NOMO-1 treated with dmso at 0.1 percent for 144 hours (cell line): ENCODE data around the gene TMEM108.

Experiments
- DNase-seq: peaks from one replicate; lab custom pipeline; 2025; ENCODE audit not compliant: unreplicated experiment; lab: John Stamatoyannopoulos, UW

Gene TMEM108

DNA sequence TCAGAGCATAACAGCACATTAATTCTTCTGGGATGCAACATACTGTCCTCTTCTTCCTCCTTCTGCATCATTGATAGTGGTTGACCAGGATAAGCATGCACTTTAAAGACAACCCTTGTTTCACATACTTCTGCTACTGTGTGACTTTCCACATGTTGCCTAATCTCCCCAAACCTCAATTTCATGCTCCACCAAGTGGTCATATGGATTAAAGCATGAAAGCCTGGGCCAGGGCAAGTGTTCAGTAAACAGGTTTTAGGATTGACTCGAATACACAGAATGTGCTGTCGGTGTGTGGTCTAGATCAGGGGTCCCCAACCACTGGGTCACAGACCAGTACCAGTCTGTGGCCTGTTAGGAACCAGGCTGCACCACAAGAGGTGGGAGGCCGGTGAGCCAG, 339.2 kb downstream of the TMEM108 start:
- DNase-seq: peak; percentile 11

DNA sequence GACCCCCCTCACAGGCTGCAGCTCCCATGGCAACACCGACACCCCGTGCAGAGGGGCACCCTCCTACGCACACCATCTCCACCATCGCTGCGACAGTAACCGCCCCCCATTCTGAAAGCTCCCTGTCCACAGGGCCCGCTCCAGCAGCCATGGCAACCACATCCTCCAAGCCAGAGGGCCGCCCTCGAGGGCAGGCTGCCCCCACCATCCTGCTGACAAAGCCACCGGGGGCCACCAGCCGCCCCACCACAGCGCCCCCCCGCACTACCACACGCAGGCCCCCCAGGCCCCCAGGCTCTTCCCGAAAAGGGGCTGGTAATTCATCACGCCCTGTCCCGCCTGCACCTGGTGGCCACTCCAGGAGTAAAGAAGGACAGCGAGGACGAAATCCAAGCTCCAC, 341.7 kb downstream of the TMEM108 start:
- no peak for DNase-seq

DNA sequence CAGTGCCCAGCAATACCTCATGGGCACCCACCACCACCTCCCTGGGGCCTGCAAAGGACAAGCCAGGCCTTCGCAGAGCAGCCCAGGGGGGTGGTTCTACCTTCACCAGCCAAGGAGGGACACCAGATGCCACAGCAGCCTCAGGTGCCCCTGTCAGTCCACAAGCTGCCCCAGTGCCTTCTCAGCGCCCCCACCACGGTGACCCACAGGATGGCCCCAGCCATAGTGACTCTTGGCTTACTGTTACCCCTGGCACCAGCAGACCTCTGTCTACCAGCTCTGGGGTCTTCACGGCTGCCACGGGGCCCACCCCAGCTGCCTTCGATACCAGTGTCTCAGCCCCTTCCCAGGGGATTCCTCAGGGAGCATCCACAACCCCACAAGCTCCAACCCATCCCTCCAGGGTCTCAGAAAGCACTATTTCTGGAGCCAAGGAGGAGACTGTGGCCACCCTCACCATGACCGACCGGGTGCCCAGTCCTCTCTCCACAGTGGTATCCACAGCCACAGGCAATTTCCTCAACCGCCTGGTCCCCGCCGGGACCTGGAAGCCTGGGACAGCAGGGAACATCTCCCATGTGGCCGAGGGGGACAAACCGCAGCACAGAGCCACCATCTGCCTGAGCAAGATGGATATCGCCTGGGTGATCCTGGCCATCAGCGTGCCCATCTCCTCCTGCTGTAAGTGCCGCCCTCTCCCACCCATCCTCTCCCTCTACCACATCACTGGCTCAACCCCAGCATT, 342.5 kb downstream of the TMEM108 start:
- no peak for DNase-seq

DNA sequence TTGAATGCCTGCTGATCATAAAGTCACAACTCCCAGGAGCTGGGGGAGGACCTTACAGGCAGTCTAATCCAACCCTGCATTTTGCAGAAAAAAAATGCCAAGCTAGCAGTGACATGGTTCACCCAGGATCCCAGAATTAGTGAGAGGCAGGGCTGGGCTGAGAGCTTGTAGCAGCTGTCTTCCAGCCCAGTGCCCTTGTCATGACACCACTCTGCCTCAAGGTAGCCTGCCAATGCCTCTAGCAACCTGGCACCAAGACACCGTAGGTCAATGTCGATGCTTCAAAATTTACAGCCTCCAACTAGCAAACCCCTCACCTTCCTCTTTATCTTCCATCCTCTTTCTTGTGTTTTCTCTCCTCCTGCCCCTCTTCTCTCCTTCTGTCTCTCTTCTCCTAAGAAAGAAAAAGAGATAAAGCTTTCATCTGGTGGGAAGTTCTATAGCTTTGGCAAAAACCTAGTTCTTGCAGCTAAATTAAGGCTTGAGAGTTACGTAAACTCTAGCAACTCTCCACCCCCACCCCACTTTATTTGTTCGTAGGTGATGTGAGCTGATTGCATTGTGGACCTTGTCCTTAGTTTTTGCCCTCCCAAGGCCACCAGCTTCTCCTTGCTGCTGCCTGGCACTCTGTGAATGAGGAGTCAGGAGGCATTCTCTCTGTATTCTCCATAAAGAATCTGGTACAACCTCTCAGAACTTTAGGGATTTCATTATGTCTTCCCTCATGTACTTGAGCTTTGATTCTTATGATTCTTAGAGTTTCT, 343.3 kb downstream of the TMEM108 start:
- DNase-seq: no peak

DNA sequence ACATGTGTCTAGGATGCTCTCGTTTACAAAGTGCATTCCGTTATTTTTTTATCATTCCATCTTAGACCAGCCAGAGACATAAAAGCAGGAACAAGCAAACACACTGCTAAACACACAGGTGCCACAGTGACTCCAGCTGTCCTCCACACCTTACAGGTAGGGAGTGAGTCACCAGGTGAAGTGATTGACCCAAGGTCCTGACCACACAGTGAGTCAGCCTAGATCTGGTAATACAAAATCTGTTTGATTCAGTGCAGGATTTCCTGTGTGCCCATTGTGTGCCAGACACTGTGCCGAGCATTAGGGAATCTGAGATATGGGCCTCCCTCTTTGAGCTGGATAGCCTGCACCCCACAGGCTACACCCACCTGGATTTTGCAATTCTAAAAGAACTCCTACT, 345.0 kb downstream of the TMEM108 start:
- no peak for DNase-seq

DNA sequence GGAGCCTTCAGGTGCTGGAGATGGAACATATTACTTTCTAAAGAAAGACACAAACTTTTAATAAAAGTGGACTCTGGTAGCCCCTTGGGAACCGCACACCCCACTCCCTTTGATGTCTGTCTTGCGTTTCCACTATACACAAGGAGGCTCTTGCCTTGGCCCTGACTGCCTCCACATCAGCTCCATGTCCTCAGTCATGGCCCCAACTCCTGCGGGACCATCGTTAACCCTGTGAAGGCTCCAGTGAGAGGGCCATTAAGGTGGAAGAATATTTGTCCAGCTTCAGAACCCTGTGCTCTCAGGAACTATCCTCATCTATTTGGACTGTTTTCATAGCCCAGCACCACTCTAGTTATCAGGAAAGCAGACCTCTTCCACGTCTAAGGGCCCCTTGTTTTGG, 345.6 kb downstream of the TMEM108 start:
- DNase-seq: no peak

DNA sequence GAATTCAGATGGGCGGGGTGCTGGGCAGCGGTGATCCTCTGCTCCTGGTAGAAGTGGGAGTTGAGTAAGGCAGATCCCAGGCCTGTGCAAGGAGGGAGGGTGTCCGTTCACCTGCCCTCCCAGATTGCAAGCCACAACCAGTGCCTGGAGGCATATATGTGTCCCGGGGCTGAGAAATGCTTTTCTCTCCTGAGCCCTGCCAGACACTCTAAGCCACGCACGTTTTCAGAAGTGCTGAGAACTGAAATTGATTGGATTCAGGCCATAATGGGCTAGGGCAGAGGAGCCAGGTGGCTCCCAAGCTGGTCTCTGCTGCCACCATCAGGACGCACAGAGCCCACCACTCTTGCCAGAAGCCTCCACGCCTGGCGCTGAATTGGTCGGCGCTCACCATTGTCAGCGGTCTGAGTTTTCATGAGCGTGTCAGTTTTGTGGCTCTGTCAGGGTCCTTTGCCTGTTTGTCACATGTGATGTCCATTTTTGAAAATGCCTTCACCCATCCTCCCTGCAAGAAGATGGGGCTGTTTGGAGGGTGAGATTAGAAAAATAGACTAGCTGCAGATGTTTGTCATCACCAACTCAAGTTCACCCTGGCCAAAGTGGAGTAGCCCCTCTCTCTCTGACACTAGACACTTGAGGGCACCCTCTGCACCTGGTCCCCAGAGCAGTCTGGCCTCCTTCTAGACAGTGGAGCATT, 346.3 kb downstream of the TMEM108 start:
- peak; percentile 32 for DNase-seq

DNA sequence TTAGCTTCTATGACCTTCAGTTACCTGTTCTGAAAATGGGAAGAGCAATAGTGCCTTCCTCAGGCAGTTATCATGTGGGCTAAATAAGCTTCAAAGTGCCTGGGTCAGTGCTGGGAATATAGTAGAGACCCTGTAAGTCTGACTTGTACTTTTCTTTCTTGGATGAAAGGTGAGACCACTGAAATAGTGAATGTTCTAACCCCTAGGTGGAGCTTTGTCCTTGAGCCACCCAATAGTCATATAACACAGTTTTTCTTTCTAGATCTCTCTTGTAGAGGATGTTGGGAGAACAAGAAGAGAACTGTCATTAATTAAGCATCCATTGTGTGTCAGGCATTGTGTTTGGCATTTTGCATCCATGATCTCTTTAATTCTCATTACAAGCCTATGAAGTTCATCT, 348.7 kb downstream of the TMEM108 start:
- DNase-seq: no peak

DNA sequence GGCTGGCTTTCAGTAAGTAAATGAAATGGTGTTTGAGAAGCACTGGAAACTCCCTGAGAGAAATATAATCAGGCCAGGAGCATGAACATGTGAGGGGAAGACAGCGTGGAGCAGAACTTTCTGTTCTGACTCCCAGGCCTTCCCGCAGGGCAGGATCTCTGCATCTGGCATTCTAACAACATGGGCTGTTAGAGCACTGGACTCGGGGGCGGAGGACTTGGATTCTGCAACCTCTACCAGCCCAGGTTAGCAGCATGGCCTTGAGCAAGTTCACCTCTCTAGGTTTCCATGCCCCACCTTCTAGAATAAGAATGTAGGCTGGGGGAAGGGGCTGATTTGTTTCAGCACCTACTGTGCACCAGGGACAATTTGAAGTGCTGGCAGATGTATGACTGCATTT, 349.1 kb downstream of the TMEM108 start:
- no peak for DNase-seq

DNA sequence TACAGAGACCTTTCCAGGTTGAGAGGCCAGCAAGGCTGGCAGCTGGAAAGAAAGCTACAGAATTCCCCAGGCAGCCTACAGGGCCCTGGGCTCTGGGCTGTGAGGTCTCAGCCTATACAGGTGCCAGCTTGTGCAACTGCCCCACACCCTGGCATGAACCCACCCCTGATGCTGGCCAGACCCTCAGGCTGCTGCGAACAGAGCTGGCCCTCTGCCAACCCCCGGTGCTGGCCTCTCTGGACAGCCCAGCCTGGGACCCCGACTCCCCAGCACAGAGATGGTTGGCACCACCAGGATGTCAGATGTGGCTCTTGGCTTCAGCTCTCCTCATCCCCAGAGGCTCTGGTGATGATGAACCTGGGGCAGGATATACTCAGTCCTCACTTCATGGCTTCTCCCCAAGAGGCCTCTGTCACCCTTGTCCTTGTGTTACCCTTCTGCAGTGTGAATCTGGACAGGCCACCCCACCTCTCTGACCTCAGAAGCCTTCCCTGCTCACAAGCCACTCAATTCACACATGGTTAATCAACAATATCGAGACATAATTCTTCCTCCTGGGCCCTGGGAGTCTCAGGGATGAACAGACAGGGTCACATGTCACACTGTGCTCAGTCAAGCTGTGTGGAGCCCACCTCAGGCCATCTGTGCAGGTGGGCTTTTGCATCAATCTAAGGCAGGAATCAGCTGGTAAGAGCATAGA, 350.7 kb downstream of the TMEM108 start:
- DNase-seq: no peak

DNA sequence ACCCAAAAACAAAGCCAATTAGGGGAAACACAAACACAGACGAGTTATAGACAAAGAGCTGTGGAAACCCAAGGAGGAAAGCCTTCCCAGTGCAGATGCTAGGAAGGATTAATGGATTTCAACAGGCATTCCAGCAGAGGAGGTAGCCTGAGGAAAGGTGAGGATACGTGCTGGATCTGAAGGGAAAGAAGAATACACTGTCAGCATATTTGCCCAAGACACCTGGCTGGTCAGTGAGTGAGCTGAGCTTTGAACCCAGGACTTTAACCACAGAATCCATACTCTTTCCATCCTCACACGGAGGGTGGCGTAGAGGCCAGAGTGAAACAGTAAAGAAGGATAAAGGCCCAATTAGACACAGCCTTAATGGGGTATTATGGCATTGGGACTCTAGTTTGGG, 352.5 kb downstream of the TMEM108 start:
- no peak for DNase-seq

DNA sequence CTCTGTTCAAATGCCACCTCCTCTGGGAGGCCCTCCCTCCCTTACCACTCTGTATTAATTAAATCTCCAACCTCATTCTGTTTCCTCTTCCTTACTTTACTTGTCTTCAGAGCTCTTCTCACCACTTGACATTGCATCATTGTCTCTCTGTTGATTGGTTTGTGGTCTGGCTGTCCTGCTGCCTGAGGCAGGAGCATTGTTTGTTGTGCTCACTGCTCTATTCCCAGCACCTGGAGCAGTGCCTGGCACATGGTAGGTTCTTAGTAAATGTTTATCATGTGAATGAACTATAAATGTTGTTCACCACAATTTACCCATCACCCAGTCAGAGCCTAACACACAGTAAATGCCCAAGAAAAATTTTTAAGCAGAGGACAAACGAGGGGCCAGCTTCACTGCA, 355.0 kb downstream of the TMEM108 start:
- DNase-seq: peak; percentile 6

DNA sequence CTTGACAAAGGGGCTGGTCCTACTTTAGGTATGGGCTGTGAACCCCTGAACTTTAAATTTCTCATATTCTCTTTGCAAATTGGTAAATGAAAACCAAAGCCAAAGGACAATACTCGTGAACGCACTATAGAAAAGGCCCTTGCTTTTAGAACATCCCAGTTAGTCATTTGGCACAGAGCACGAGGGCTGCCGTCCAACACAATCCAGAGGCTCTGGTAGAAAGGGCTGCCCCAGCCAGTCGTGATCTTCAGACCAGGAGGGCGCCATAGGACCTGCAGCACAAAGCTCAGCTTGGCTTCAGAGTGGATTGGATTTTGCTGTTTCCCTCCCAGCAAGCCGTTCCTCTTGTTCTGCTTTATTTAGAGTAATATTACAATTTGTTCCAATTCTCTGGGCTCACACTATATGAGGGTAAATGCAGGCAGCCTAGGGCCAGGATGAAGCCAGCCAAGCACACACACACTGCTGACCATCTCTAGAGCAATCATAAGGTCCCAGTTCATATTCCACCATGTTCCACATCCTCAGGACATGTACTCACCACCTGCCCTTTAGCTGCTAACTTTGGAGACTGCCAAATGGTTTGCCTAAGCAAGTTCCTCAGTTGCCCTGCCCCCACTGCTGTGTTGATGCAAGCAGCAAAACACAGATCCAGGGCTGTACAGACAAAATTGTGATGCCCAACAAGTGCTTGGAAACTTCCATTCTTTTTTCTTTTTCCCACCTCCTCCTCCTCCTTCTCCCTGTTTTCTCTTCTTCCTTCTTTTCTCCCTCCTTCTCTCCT, 355.7 kb downstream of the TMEM108 start:
- DNase-seq: no peak

DNA sequence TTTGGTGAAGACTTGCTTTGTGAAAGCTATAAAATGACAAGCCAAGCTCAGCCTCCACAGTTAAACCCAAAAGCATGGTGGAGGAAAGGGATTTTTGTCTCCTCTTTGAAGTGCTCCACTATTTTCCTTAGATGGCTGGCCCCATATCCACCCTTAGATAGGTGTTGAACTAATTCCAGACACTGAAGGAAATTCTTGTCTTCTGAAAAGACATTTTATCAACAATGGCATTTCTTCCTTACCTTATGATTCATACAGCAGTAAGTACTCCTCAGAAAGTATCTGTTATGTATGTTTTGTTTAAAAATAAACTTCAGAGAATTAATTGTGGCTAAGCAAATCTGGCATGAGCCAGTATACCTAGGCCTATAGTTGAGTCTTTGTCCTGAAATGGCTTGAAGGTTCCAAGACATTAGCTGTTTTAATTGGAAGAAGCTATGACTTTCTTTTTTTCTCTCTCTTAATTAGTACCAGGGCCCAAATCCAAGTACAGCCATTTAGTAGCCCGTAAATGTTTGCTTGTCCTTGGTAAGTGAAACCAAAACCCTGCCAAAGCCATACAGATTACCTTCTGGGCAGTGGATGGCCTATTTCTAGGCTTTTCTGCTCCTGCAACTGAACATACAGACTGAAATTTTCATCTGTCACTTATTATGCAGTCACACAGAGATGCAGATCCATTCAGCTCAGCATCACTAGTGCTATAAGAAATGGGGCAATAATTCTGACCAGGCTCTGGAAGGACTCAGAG, 356.5 kb downstream of the TMEM108 start:
- no peak for DNase-seq

DNA sequence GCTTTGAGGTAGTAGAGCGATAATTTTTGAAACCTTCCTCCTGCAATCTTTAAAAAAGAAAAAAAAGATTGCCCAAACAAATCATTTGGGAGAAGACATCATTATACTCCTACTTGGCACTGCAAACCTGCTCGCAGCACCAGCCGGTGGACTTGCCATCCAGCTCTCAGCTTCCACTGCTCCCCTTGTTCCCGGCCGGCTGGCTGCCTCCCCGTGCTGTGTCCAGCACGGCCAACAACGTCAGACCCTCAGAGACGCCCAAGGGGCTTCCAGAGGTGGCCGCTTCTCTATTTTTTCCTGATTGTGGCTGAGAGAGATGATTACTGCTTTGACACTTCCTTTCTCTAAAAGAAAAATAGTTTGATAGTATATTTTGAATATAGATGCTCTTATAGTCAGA, 358.7 kb downstream of the TMEM108 start:
- no peak for DNase-seq

DNA sequence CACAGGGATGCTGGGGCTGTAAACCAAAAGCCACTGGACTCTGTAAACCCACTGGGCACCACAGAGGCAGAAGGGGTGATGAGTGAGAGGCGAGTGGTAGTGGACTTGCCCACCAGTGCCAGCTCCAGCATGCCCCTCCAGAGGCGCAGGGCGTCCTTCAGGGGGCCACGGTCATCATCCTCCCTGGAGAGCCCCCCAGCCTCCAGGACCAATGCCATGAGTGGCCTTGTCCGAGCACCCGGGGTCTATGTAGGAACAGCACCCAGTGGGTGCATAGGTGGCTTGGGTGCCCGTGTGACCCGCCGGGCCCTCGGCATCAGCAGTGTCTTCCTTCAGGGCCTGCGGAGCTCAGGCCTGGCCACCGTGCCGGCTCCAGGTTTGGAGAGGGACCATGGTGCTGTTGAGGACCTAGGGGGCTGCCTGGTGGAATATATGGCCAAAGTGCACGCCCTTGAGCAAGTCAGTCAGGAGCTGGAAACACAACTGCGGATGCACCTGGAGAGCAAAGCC, 361.9 kb downstream of the TMEM108 start, which contains the start of gene BFSP2:
Gene BFSP2 (plus strand): TSS at position 51 of the 510 bp plus-strand sequence. CDS start 28 bp downstream, at position 79.
- DNase-seq: no peak

DNA sequence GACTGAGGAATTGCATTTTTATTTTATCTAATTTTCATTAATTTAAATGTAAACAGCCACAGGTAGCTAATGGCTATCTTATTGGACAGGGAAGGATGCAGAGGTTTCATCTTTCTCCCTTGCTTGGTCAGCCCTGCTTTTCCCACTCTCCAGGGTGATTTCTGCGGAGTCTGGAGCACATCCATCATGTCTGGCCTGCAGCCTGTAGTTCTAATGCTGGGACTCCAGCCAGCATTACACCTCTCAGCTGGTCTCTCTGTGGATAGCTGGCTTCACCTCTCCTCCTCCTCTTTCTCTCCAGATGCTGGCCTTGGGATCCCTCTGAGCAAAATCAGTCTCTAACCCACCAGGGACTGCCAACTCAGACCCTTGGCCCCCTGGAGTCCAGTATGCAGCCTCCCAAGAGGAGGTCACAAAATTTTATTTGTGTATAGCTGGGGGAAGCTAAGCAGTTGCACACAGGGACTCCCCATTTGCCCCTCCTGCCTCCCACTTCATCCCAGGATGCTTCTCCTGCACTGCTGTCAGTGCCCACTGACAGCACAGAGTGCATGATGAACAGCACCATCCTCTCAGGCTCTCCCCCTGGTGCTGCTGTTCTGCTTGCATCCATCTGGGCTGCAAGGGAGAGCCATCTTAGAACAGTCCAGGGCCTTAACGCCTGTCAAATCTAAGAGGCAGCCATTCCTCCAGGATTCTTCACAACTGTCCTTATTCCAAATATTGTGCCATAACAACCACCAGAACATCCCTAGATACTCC, 363.4 kb downstream of the TMEM108 start:
- no peak for DNase-seq

DNA sequence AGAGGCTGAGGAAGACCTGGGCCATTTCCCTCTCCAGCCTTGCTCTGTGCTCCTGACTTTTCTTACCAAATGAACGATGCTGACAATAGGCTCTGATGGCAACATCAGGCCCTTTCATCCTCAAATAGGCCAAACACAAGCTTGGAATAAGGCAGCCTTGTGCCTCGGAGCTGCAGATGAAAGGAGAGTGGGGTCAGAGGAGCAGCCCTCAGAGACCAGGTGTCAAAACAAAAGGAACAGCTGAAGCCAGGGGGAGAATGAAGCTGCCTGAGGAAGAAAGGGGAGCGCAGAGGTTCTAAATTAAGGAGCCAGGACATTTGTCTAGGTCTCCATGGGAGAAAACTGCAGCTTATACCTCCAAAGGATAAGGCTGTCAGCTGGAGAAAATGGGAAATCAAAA, 366.7 kb downstream of the TMEM108 start:
- DNase-seq: no peak

DNA sequence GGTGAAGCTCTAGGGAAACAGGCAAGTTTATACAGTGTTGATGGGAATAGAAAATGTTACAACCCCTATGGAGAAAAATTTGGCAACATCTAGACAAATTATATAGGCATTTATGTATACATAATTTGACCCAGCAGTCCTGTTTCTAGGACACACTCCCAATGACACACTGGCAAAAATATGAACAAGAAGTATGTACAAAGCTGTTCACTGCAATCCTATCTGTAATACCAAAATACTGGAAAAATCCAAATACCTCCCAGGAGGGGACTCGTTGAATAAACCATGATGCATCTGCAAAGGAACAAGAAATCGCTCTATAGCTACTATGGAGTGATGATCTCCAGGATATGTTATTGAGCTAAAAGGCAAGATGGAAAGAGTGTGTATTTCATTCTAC, 370.2 kb downstream of the TMEM108 start:
- DNase-seq: no peak
